ENCODE measurements around the gene RIMKLB.
"Not testable (repeated sequence)": the region's sequence is repeated elsewhere in the genome, so short reads cannot be mapped to it uniquely, and the experiment has no call there.

RIMKLB gene

DNA sequence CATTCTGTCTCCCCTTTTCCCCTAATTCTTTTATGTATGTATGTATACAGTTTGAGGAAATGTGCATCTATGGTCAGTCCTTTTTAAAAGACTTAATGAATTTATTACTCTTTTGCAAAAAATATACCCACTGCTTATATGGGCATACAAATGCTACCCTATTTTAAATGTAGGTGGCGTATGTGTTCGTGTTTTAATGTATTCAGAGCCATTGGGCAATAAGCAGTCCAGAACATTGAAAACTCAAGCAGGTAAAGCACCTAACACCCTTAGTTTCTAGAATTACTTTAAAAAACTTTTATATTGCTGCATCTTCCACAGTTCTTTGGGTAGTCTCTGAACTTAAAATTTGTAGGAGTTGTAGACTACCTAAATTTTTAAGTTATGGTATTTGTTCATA is 82.1 kb downstream of the RIMKLB start:
- no peak for FAIRE-seq

DNA sequence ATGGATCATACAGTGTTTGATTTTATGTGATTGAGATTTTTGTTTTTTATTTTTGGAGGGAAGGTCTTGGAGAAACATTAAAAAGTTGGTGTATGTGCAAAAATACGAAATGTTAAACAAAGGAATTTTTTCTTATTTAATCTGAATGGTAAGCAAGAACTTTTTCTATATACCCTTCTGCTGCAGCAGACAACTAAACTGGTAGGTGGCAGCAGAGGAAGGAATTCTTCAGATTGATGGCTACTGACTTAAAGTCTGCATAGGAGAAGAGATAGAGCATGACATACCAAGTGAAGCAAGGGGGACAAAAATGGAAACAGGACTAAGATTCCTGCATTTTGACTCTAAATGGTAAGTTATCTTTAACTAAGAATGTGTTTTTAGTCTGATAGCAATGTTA is 82.6 kb downstream of the RIMKLB start:
- peak; percentile 64 for FAIRE-seq

DNA sequence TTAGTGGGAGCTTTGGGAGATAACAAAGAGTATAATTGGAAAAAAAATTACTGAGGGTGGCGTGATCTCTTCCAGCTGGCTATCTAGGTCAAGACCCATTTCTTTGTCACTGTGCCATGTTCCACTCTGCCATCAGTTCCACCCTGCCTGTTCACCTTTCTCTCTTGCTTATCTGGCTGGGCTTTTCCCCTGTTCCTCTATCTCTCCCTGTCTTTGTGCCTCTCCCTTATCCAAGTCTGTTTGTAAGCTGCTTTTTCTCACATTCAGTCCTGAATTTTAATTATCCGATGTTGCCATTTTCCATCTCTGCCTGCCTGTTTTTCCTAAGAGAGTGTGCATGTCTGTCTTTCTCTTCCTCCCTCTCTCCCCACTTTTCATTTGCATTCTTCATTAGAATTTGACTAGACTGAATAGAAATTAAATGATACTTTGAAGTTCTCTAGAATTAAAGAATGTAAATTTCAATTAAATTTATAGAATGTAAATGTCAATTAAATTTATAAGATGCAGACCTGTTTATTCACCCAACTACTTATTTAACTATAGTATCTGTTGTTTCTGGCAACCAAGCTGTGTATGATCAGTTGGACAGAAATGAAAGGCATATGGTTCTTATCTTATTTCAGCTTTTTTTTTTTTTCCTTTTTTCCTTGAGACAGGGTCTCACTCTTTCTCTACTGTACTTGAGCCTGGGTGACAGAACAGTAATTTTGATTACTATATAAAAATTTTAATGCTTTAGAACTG is 83.8 kb downstream of the RIMKLB start:
- FAIRE-seq = no peak

DNA sequence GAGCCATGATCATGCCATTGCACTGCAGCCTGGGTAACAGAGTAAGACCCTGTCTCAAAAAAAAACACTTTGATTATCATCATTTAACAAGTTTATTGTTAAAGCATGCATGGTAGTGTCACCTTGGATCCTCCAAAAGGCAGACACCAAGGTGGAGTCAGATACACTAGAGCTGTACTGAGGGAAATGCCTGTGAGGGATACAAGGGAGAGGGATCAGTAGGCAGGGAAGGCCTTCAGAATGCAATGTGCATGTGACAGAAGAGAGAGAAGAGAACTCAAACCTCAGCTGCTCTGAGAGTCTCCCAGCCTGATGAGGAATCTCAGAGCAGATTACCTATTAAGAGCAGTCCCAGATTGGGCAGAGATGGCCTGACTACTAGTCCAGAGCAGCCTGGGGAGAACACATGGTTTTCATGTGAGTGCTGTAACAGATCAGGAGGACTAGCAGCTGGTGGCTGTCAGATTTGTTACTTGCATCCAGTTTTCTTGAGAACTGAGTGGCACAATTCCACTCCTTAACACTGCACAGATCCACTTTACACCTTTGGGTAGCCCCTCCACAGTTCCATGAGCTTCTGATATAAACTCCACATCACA is 86.6 kb downstream of the RIMKLB start:
- FAIRE-seq = no peak

DNA sequence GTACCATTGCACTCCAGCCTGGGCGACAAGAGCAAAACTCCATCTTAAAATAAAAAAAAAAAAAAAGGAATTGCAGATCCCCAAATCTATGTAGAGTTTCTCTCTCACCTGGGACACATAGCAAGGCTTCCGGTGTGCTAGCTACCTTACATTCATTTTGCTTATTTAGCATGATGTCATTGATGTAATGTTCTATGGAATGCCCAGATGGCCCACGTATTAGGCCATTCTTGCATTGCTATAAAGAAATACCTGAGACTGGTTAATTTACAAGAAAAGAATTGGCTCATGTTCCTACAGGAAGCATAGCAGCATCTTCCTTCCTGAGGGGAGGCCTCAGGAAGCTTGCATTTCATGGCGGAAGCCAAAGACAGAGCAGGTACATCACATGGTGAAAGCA is 87.7 kb downstream of the RIMKLB start:
- FAIRE-seq = no peak

DNA sequence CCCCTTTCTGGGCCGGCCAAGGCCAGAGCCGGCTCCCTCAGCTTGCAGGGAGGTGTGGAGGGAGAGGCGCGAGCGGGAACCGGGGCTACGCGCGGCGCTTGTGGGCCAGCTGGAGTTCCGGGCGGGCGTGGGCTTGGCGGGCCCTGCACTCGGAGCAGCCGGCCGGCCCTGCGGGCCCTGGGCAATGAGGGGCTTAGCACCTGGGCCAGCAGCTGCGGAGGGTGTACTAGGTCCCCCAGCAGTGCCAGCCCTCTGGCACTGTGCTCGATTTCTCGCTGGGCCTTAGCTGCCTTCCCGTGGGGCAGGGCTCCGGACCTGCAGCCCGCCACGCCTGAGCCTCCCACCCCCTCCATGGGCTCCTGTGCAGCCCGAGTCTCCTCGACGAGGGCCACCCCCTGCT is 89.4 kb downstream of the RIMKLB start:
- FAIRE-seq = not testable (repeated sequence)

DNA sequence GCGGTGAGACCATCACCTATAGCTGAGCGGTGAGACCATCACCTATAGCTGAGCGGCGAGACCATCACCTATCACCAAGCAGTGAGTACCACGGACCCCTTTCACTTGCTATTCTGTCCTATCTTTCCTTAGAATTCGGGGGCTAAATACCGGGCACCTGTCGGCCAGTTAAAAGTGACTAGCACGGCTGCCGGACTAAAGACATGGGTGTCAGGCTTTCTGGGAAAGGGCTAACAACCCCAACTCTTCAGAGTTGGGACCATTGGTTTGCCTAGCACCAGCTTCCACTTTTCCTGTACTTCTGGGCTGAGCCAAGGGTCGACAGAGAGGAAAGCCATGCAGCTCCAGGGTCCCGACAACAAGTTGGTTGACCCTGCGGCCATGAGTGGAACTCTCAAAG is 90.9 kb downstream of the RIMKLB start:
- FAIRE-seq = not testable (repeated sequence)

DNA sequence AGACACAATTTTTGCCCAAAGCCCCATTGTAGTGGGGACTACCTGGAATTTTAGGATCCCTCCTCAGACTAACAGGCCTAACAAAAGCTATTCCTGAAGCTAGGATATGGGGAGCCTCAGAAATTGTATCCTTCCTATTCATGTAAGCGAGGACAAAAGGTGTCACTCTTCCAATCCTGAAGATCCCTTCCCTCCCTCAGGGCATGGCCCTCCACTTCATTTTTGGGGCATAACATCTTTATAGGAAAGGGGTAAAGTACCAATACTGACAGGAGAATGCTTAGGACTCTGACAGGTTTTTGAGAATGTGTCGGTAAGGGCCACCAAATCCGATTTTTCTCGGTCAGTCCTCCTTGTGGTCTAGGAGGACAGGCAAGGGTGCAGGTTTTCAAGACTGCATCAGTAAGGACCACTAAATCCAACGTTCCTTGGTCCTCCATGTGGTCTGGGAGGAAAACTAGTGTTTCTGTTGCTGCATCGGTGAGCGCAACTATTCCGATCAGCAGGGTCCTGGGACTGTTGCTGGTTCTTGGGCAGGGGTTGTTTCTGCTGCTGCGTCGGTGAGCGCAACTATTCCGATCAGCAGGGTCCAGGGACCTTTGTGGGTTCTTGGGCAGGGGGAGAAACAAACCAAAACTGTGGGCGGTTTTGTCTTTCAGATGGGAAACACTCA is 91.7 kb downstream of the RIMKLB start:
- not testable (repeated sequence) for FAIRE-seq

DNA sequence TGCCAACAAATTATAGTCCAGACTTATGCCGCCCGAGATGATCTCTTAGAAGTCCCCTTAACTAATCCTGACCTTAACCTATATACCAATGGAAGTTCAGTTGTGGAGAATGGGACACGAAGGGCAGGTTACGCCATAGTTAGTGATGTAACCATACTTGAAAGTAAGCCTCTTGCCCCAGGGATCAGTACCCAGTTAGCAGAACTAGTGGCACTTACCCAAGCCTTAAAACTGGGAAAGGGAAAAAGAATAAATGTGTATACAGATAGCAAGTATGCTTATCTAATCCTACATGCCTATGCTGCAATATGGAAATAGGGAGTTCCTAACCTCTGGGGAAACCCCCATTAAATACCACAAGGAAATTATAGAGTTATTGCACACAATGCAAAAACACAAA is 95.4 kb downstream of the RIMKLB start:
- not testable (repeated sequence) for FAIRE-seq

DNA sequence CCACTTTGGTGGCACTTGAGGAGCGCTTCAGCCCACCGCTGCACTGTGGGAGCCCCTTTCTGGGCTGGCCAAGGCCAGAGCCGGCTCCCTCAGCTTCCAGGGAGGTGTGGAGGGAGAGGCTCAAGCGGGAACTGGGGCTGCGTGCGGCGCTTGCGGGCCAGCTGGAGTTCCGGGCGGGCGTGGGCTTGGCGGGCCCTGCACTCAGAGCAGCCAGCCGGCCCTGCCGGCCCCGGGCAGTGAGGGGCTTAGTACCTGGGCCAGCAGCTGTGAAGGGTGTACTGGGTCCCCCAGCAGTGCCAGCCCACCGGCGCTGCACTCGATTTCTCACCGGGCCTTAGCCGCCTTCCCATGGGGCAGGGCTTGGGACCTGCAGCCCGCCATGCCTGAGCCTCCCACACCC is 96.8 kb downstream of the RIMKLB start:
- FAIRE-seq = not testable (repeated sequence)

DNA sequence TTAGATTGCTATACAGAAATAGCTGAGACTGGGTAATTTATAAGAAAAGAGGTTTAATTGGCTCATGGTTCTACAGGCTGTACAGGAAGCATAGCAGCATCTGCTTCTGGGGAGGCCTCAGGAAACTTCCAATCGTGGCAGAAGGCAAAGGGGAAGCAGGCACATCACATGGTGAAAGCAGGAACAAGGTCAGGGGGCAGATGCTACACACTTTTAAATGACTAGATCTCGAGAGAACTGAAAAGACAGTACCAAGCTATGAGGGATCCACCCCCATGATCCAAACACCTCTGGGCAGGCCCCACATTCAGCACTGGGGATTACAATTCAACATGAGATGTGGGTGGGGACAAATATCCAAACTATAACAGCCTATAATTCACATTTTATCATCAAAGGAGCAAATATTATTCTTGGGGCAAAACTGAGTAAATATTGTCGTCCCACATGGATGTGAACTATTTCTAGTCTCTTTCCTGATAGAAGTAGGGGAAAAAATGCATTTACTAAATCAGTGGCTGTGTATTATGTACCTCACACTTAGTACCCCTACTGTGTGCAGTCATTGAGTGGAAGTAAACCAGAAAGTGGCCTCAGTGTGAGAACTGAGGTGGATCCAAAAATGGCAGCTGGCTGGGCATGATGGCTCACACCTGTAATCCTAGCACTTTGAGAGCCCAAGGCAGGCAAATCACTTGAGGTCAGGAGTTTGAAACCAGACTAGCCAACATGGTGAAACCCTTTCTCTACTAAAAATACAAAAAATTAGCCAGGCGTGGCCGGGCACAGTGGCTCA is 99.2 kb downstream of the RIMKLB start:
- no peak for FAIRE-seq

DNA sequence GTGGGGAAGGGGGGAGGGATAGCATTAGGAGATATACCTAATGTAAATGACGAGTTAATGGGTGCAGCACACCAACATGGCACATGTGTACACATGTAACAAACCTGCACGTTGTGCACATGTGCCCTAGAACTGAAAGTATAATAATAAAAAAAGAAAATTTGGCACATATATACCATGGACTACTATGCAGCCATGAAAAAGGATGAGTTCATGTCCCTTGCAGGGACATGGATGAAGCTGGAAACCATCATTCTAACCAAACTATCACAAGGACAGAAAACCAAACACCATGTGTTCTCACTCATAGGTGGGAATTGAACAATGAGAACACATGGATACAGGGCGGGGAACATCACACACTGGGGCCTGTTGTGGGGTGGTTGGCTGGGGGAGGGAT is 103.4 kb downstream of the RIMKLB start:
- FAIRE-seq = not testable (repeated sequence)

DNA sequence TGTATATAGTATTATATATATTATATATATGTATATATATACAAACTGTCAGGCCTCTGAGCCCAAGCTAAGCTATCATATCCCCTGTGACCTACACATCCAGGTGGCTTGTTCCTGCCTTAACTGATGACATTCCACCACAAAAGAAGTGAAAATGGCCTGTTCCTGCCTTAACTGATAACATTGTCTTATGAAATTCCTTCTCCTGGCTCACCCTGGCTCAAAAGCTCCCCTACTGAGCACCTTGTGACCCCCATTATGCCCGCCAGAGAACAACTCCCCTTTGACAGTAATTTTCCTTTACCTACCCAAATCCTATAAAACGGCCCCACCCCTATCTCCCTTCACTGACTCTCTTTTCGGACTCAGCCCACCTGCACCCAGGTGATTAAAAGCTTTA is 107.0 kb downstream of the RIMKLB start:
- not testable (repeated sequence) for FAIRE-seq

DNA sequence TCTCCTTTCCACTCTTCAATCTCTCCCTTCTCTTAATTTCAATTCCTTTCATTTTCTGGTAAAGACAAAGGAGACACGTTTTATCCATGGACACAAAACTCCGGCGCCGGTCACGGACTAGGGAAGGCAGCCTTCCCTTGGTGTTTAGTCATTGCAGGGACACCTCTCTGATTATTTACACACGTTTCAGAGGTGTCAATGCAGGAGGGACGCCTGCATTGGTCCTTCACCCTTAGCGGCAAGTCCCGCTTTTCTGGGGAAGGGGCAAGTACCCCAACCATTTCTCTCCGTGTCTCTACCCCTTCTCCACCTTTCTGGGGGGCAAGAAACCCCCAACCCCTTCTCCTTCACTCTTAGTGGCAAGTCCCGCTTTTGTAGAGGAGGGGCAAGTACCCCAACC is 107.7 kb downstream of the RIMKLB start:
- not testable (repeated sequence) for FAIRE-seq

DNA sequence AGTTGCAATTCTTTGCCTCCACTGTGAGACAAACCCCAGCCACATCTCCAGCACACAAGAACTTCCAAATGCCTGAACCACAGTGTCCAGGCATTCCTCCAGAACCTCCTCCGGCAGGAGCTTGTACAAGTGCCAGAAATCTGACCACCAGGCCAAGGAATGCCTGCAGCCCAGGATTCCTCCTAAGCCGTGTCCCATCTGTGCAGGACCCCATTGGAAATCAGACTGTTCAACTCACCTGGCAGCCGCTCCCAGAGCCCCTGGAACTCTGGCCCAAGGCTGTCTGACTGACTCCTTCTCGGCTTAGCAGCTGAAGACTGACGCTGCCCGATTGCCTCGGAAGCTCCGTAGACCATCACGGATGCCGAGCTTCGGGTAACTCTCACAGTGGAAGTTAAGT is 109.3 kb downstream of the RIMKLB start:
- not testable (repeated sequence) for FAIRE-seq

DNA sequence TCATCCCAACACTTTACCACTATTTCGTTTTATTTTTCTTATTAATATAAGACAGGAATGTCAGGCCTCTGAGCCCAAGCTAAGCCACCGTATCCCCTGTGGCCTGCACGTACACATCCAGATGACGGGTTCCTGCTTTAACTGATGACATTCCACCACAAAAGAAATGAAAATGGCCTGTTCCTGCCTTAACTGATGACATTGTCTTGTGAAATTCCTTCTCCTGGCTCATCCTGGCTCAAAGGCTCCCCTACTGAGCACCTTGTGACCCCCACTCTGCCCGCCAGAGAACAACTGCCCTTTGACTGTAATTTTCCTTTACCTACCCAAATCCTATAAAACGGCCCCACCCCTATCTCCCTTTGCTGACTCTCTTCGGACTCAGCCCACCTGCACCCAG is 112.3 kb downstream of the RIMKLB start:
- FAIRE-seq = not testable (repeated sequence)

DNA sequence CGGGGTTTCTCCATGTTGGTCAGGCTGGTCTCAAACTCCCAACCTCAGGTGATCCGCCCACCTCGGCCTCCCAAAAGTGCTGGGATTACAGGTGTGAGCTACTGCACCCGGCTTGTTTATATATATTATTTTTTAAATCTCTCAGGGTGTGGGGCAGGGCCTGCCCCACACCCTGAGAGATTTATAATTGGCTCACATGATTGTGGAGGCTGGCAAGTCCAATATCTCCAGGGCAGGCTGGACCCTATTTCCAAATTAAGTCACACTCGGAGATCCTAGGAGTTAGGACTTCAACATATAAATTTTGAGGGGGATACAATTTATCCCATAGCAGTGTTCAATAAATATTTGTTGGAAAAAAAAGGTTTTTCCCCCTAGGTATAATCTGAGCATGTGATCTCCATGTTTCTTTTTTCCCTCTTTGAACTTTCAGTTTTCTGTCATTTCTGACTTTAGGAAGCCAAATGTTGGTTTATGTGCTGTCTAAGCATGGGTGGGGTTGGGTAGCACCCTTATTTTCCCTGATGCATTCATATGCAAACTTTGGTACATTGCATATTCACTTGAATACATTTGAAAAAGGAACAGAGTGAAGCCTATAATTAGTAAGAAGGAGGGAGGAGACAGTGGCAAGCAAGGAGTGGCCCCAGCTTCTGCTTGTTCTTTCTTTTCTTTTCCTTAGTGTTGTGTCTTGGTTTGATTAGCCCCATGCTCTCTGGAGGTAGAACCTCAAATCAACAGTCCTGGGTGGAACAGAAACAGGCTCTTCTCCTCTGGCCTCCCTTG is 116.0 kb downstream of the RIMKLB start:
- FAIRE-seq = no peak

DNA sequence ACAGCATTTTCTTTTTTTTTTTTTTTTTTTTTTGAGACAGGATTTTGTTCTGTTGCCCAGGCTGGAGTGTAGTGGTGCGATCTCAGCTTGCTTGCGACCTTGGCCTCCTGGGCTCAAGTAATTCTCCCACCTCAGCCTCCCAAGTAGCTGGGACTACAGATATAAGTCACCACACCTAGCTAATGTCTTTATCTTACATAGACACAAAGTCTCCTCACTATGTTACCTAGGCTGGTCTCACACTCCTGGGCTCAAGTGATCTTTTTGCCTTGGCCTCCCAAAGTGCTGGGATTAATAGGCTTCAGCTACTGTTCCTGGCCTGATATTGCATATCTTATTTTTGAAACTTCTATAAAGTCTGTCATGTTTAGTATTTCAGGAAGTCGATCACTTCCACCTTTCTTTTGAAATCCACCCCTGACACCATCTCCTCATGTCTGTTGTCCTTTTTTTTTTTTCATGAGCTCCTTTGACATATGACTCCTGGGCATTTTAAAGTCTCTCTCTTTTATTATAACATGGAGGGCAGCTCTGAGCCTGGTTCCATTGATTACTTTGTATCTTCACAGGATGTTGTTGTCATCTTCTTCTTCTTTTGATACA is 118.8 kb downstream of the RIMKLB start:
- FAIRE-seq = no peak

DNA sequence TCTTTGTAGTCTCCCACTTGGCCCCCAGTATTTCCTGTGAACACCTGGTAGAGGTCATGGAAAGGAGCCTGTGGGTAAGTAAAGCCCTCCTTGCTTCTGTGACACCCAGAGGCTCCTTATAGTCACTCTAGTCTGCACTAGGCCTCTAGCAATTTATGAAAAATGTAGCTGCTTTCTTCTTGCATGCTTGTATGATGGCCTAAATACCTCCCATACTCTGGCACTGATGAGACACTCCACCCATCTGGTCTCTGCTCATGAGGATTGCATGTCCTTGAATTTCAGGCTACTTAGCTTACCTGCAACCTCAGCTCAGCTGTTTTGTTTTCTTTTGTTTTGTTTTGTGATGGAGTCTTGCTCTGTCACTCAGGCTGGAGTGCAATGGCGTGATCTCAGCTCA is 120.1 kb downstream of the RIMKLB start:
- no peak for FAIRE-seq

DNA sequence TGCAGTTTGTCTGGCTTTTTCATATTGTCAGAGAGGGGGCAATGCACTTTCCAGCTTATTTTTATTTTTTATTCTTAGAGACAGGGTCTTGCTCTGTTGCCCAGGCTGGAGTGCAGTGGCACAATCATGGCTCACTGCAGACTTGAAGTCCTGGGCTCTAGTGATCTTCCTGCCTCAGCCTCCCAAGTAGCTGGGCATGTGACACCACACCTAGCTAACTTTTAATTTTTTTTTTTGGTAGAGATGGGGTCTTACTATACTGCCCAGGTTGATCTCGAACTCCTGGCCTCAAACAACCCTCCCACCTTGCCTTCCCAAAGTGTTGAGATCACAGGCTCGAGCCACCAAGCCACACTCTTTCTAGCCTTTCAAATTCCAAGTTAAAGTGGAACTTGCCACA is 120.7 kb downstream of the RIMKLB start:
- no peak for FAIRE-seq

DNA sequence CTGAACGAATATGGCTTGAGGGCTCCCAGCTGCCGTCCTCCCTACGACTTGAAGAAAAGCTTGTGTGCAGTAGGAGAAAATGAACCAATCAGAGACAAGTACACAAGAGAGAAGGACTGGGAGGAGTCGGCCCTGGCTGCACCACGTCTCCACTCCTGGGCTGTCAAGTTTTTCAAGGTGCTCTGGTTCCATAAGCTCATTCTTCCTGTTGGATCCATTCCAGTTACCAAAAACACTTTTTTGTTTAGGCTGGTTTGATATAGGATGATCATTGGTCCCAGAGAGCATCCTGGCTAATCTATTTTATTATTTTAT is 121.8 kb downstream of the RIMKLB start:
- FAIRE-seq = no peak
